PC-9 (cell line): ENCODE data around the gene MICU2. TPM values are rescaled to one million over a fixed set of nuclear protein-coding genes. Genes with fewer than 3 reads are reported as not detected.
A peak's percentile ranks its signal among the peaks of the same experiment; 100 is the strongest.

Source experiments
- BruUV-seq: library from RNA; stranded (reverse); fragments of 400-500 nt; replicated peaks from 2 replicates; lab custom pipeline; 2021; lab: Mats Ljungman, UMichigan
- CTCF ChIA-PET: fragments of 300-600 bp; sonication (Branson Sonifier 250); formaldehyde crosslinking; loops from one replicate; lab custom pipeline; 2022; ENCODE audit warnings: antibody characterized with exemption; lab: Charles Lee
- POLR2A ChIA-PET: fragments of 300-600 bp; sonication (Branson Sonifier 250); formaldehyde crosslinking; loops from one replicate; lab custom pipeline; 2022; ENCODE audit warnings: antibody characterized with exemption; ENCODE audit not compliant: unreplicated experiment; lab: Charles Lee
- DNase-seq, 2 experiments: peaks; one replicate each; pipeline versions ENCODE4 v3.0.0 to v3.0.0-alpha.2; 2015 to 2022; ENCODE audit warnings: mixed read lengths in 1 of 2
- H2AFZ ChIP-seq: fragments of 200-600 bp; sonication (generic); 2 replicates; pipeline ENCODE4 v1.8.1; 2017; ENCODE audit warnings: antibody characterized with exemption
- H3F3A ChIP-seq: fragments of 200-600 bp; sonication (generic); 2 replicates; pipeline ENCODE4 v1.8.1; 2017; ENCODE audit warnings: antibody characterized with exemption, mild to moderate bottlenecking, low read depth; ENCODE audit not compliant: insufficient read depth
- H3K27ac ChIP-seq: fragments of 200-600 bp; sonication (generic); 2 replicates; pipeline ENCODE4 v1.6.1; 2016; ENCODE audit warnings: mixed run types
- H3K27me3 ChIP-seq: fragments of 200-600 bp; sonication (generic); 2 replicates; pipeline ENCODE4 v1.6.1; 2016; ENCODE audit warnings: low read depth, mixed run types; ENCODE audit not compliant: insufficient read depth
- H3K36me3 ChIP-seq: fragments of 200-600 bp; sonication (generic); 2 replicates; pipeline ENCODE4 v1.6.1; 2016; ENCODE audit warnings: low read depth, mixed run types
- H3K4me1 ChIP-seq: fragments of 200-600 bp; sonication (generic); replicated peaks from 2 replicates; pipeline ENCODE4 v1.6.1; 2016; ENCODE audit warnings: mixed run types; ENCODE audit not compliant: insufficient read depth
- H3K4me2 ChIP-seq: fragments of 200-600 bp; sonication (generic); 2 replicates; pipeline ENCODE4 v1.6.1; 2017; ENCODE audit warnings: mixed run types
- H3K4me3 ChIP-seq: fragments of 200-600 bp; sonication (generic); 2 replicates; pipeline ENCODE4 v1.6.1; 2016; ENCODE audit warnings: mixed run types
- H3K79me2 ChIP-seq: fragments of 200-600 bp; sonication (generic); 2 replicates; pipeline ENCODE4 v1.6.1; 2017; ENCODE audit warnings: low read depth, mixed run types
- H3K9me2 ChIP-seq: fragments of 200-600 bp; sonication (generic); 2 replicates; pipeline ENCODE4 v1.8.1; 2017; ENCODE audit warnings: mild to moderate bottlenecking; ENCODE audit not compliant: insufficient read depth
- H3K9me3 ChIP-seq: fragments of 200-600 bp; sonication (generic); 2 replicates; pipeline ENCODE4 v1.8.1; 2016; ENCODE audit warnings: low read depth; ENCODE audit not compliant: insufficient read depth
- H4K20me1 ChIP-seq: fragments of 200-600 bp; sonication (generic); 2 replicates; pipeline ENCODE4 v1.8.1; 2017; ENCODE audit not compliant: insufficient read depth
- EZH2 ChIP-seq: fragments of 200-600 bp; sonication (generic); IDR thresholded peaks from 2 replicates; pipeline ENCODE4 v1.8.0; 2017; ENCODE audit warnings: antibody characterized with exemption, low read depth
- intact Hi-C: fragments of 100-400 bp; cut with micrococcal nuclease; formaldehyde crosslinking; loops from one replicate; pipeline ENCODE4 v1.10.0; 2022; ENCODE audit not compliant: unreplicated experiment
- total RNA-seq: library from RNA; stranded (reverse); gene quantifications from 2 replicates; pipeline ENCODE4 v1.2.3, GENCODE V29; 2021
- TF ChIP-seq, protein P1 (sequence below): fragments of 200-600 bp; sonication (generic); conservative IDR thresholded peaks from 2 replicates; pipeline ENCODE4 v1.6.1; 2017; ENCODE audit warnings: mixed run types, antibody characterized with exemption, mild to moderate bottlenecking, moderate library complexity

Gene MICU2
- total RNA-seq, 1 experiment from 2014 or later: 18.3 TPM

DNA sequence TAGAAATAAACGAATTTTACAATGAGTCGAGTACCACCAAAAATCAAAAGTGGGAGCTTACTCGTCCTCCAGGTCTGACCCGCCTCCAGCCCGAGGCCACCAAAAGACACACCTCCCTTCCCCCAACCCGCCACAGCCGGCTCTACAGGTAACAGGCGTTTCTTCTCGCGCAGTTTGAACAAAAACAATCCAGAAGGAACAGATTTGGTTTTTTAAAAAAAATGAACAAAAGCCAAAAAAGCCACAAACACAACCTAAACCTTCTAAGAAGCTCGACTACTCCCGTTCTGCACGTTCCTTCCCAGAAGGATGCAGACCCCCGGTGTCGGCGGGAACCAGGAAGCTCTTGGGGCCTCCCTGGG is 145.5 kb downstream of the MICU2 start:
- DNase-seq: peak; percentile 54 to 64
- no TSS peak for BruUV-seq
- Histone ChIP-seq H3K79me2 (peaks cover 56% of the 10 kb centered on the region), H4K20me1 (peaks cover 14% of the 10 kb centered on the region; the same call in 1 of the 2 replicates), H3K4me1 (peaks cover 23% of the 10 kb centered on the region), H3K4me3 (peak overlapping the region; percentile 82), H3K27me3 (no peaks in the 10 kb centered on the region), H3K27ac (peak overlapping the region; percentile 60), H3K9me2 (no peaks in the 10 kb centered on the region), H3K36me3 (no peaks in the 10 kb centered on the region; the same call in 1 of the 2 replicates), H2AFZ (peak overlapping the region; percentile 94), H3K9me3 (no peaks in the 10 kb centered on the region; the same call in 1 of the 2 replicates), H3K4me2 (peak overlapping the region; percentile 91), H3F3A (peaks cover 6% of the 10 kb centered on the region; the same call in 1 of the 2 replicates)
- intact Hi-C loops: loop anchor here (5.0 kb wide), 2 partner anchors 161 to 281 kb away; partner anchors contain the start of genes MRPL57 and SKA3
- TF ChIP-seq, protein P1, sequence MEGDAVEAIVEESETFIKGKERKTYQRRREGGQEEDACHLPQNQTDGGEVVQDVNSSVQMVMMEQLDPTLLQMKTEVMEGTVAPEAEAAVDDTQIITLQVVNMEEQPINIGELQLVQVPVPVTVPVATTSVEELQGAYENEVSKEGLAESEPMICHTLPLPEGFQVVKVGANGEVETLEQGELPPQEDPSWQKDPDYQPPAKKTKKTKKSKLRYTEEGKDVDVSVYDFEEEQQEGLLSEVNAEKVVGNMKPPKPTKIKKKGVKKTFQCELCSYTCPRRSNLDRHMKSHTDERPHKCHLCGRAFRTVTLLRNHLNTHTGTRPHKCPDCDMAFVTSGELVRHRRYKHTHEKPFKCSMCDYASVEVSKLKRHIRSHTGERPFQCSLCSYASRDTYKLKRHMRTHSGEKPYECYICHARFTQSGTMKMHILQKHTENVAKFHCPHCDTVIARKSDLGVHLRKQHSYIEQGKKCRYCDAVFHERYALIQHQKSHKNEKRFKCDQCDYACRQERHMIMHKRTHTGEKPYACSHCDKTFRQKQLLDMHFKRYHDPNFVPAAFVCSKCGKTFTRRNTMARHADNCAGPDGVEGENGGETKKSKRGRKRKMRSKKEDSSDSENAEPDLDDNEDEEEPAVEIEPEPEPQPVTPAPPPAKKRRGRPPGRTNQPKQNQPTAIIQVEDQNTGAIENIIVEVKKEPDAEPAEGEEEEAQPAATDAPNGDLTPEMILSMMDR: no peak
- no peak for TF ChIP-seq EZH2
- ChIA-PET POLR2A (interaction anchor here (0.6 to 0.8 kb wide), 2 partner anchors 80 to 1513 kb away, joined by 3 to 37 read pairs; no protein-coding TSS in a partner anchor), CTCF (interaction anchor here (0.7 kb wide), 1 partner anchor 526 kb away, joined by 3 read pairs; no protein-coding TSS in a partner anchor)

DNA sequence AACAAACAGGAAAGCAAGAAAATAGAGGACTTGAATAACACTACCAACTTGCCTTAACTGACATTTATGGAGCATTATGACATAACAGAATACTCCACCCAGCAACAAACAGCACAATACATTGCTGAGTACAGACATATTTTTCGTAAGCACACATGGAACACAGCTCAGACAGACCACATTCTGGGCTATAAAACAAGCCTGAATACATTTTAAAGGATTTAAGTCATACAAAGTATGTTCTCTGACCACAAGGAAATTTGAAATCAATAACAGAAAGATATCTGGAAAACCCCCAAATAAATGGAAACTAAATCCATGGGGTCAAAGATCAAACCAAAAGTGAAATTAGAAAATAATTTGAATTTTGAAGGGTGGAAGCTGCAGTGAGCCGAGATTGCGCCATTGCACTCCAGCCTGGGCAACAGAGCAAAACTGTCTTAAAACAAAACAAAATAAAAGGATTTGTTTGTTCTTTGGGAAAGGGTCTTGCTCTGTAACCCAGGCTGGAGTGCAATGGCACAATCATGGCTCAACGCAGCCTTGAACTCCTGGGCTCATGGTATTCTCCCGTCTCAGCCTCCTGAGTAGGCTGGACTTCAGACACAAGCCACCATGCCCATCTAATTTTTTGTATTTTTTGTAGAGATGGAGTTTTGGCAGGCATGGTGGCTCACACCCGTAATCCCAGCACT is 150.4 kb downstream of the MICU2 start:
- intact Hi-C loops: no loop called here
- no TSS peak for BruUV-seq
- Histone ChIP-seq H4K20me1 (peaks cover 22% of the 10 kb centered on the region; the same call in 1 of the 2 replicates), H3K9me2 (no peaks in the 10 kb centered on the region), H3K4me1 (peaks cover 19% of the 10 kb centered on the region), H3K79me2 (peaks cover 93% of the 10 kb centered on the region), H3K27me3 (no peaks in the 10 kb centered on the region), H3K4me3 (no peak overlapping the region), H3K27ac (no peak overlapping the region), H3K36me3 (no peaks in the 10 kb centered on the region; the same call in 1 of the 2 replicates), H3K4me2 (no peak overlapping the region), H3F3A (no peaks in the 10 kb centered on the region), H3K9me3 (no peaks in the 10 kb centered on the region; the same call in 1 of the 2 replicates), H2AFZ (no peak overlapping the region)
- DNase-seq: no peak
- no peak for TF ChIP-seq EZH2
- TF ChIP-seq, protein P1: no peak
- POLR2A ChIA-PET: no interaction called here
- CTCF ChIA-PET: no interaction called here

DNA sequence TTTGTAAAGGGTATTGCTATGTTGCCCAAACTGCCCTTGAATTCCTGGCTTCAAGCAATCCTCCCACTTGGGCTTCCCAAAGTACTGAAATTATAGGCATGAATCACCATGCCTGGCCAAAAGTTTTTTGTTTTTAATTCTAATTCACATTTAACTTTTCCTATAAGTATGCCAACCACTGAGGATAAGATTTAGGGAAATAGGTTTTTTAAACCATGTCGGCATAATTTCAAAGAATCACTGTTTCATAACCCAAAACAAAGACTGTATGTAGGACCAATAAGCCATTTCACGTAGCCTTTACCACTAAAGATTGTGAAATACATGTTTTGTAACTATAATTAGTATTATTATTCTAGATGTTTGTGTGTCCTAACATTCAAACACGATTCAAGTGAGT is 153.0 kb downstream of the MICU2 start:
- Histone ChIP-seq H4K20me1 (peaks cover 15% of the 10 kb centered on the region; the same call in 1 of the 2 replicates), H3K4me2 (no peak overlapping the region), H3K4me3 (no peak overlapping the region), H3K27me3 (no peaks in the 10 kb centered on the region), H3F3A (no peaks in the 10 kb centered on the region), H3K79me2 (peaks cover 77% of the 10 kb centered on the region), H3K4me1 (no peaks in the 10 kb centered on the region), H2AFZ (no peak overlapping the region), H3K36me3 (no peaks in the 10 kb centered on the region; the same call in 1 of the 2 replicates), H3K9me3 (no peaks in the 10 kb centered on the region; the same call in 1 of the 2 replicates), H3K9me2 (no peaks in the 10 kb centered on the region), H3K27ac (no peak overlapping the region)
- intact Hi-C loops: no loop called here
- TF ChIP-seq, protein P1: no peak
- TF ChIP-seq EZH2: no peak
- DNase-seq: no peak
- POLR2A ChIA-PET: no interaction called here
- CTCF ChIA-PET: no interaction called here
- BruUV-seq: no TSS peak
